SK-N-SH (cell line): ENCODE results near the gene ZBTB46. TPM values are rescaled to one million over a fixed set of nuclear protein-coding genes. Genes with fewer than 3 reads are reported as not detected.

Experiments used
- CTCF ChIA-PET: fragments of 300-600, 350-600 bp; formaldehyde crosslinking; extraction: SDS; loops from one replicate; lab custom pipeline; 2021; lab: Yijun Ruan, JAX
- POLR2A ChIA-PET: fragments of 350-600 bp; sonication (Branson Sonifier 250); formaldehyde crosslinking; extraction: SDS; loops from one replicate; lab custom pipeline; 2020; ENCODE audit warnings: antibody characterized with exemption, inconsistent platforms; lab: Yijun Ruan, JAX
- DNase-seq: peaks from one replicate; pipeline ENCODE4 v3.0.0; 2012
- H2AFZ ChIP-seq: fragments of 200-600 bp; sonication (generic); 2 replicates; pipeline ENCODE4 v1.8.1; 2016; ENCODE audit warnings: antibody characterized with exemption, mild to moderate bottlenecking, low read depth
- H3F3A ChIP-seq: fragments of 200-600 bp; sonication (generic); replicated peaks from 2 replicates; pipeline ENCODE3; 2016; ENCODE audit warnings: antibody characterized with exemption, mild to moderate bottlenecking; ENCODE audit not compliant: insufficient read depth
- H3K27ac ChIP-seq, 2 experiments: fragments of 200-500 bp in 1 of 2; fragments of 200-600 bp in 1 of 2; sonication (Bioruptor generic) in 1 of 2; sonication (generic), shearing (Covaris generic) in 1 of 2; 2 replicates each; pipeline versions ENCODE4 v1.5.1 to v1.6.1; 2014 to 2016; ENCODE audit warnings: low read depth in 2 of 2, inconsistent platforms in 1 of 2, low read length in 1 of 2, mild to moderate bottlenecking in 1 of 2, mixed read lengths in 1 of 2
- H3K27me3 ChIP-seq: fragments of 200-600 bp; sonication (generic), shearing (Covaris generic); 2 replicates; pipeline ENCODE4 v1.6.1; 2016; ENCODE audit warnings: mixed run types; ENCODE audit not compliant: insufficient read depth
- H3K36me3 ChIP-seq, 2 experiments: fragments of 200-500 bp in 1 of 2; fragments of 200-600 bp in 1 of 2; sonication (Bioruptor generic) in 1 of 2; sonication (generic) in 1 of 2; replicated peaks in 1 of 2; 2 replicates each; pipeline versions ENCODE3 to v1.5.1; 2014 to 2016; ENCODE audit warnings: low read length in 1 of 2, mild to moderate bottlenecking in 1 of 2; ENCODE audit not compliant: insufficient read depth in 2 of 2, control insufficient read depth in 1 of 2
- H3K4me1 ChIP-seq, 2 experiments: fragments of 200-500 bp in 1 of 2; fragments of 200-600 bp in 1 of 2; sonication (Bioruptor generic) in 1 of 2; sonication (generic), shearing (Covaris generic) in 1 of 2; 2 replicates each; pipeline versions ENCODE4 v1.5.1 to v1.6.1; 2014 to 2016; ENCODE audit warnings: low read depth in 1 of 2, low read length in 1 of 2, mixed run types in 1 of 2; ENCODE audit not compliant: insufficient read depth in 2 of 2, control insufficient read depth in 1 of 2
- H3K4me2 ChIP-seq: fragments of 200-600 bp; sonication (generic), shearing (Covaris generic); 2 replicates; pipeline ENCODE4 v1.6.1; 2017; ENCODE audit warnings: mixed run types
- H3K4me3 ChIP-seq, 2 experiments: fragments of 200-500 bp in 1 of 2; fragments of 200-600 bp in 1 of 2; sonication (Bioruptor generic) in 1 of 2; sonication (generic), shearing (Covaris generic) in 1 of 2; 2 replicates each; pipeline versions ENCODE4 v1.5.1 to v1.8.1; 2014 to 2016; ENCODE audit warnings: low read depth in 2 of 2, inconsistent platforms in 1 of 2, low read length in 1 of 2, mild to moderate bottlenecking in 1 of 2, mixed read lengths in 1 of 2, moderate library complexity in 1 of 2
- H3K79me2 ChIP-seq: fragments of 200-600 bp; sonication (generic); 2 replicates; pipeline ENCODE4 v1.8.1; 2017; ENCODE audit warnings: mild to moderate bottlenecking; ENCODE audit not compliant: insufficient read depth
- H3K9ac ChIP-seq: fragments of 200-600 bp; sonication (generic); 2 replicates; pipeline ENCODE4 v1.6.1; 2017; ENCODE audit warnings: mixed run types
- H3K9me2 ChIP-seq: fragments of 200-600 bp; sonication (generic); 2 replicates; pipeline ENCODE4 v1.6.1; 2017; ENCODE audit warnings: mixed run types
- H3K9me3 ChIP-seq: fragments of 200-600 bp; sonication (generic); 2 replicates; pipeline ENCODE4 v1.6.1; 2017; ENCODE audit warnings: mixed run types, mild to moderate bottlenecking, moderate library complexity
- H4K20me1 ChIP-seq: fragments of 200-600 bp; sonication (generic); 2 replicates; pipeline ENCODE4 v1.6.1; 2017; ENCODE audit warnings: mild to moderate bottlenecking, mixed run types; ENCODE audit not compliant: insufficient read depth
- CHD2 ChIP-seq: fragments of 150-350 bp; IDR thresholded peaks from 2 replicates; pipeline ENCODE4 v1.6.1; 2018; ENCODE audit warnings: low read length; ENCODE audit not compliant: partially characterized antibody
- ELF1 ChIP-seq: IDR thresholded peaks from 2 replicates; pipeline ENCODE4 v1.4.0; 2012
- FOSL2 ChIP-seq: IDR thresholded peaks from 2 replicates; pipeline ENCODE4 v1.4.0; 2012; ENCODE audit warnings: low read depth, mild to moderate bottlenecking, moderate library complexity, borderline replicate concordance
- GABPA ChIP-seq: IDR thresholded peaks from 2 replicates; pipeline ENCODE4 v1.4.0; 2012; ENCODE audit warnings: low read depth, mild to moderate bottlenecking
- GATA2 ChIP-seq: sonication (generic); formaldehyde crosslinking; IDR thresholded peaks from 2 replicates; pipeline ENCODE4 v1.5.0; 2020; ENCODE audit warnings: mild to moderate bottlenecking, missing genetic modification reagents
- MAX ChIP-seq: IDR thresholded peaks from 2 replicates; pipeline ENCODE4 v1.4.0; 2012; ENCODE audit warnings: low read depth
- NRF1 ChIP-seq: IDR thresholded peaks from 2 replicates; pipeline ENCODE4 v1.6.1; 2012; ENCODE audit warnings: low read depth, mild to moderate bottlenecking, low read length
- PBX3 ChIP-seq: IDR thresholded peaks from 2 replicates; pipeline ENCODE4; 2012
- RAD21 ChIP-seq: IDR thresholded peaks from 2 replicates; pipeline ENCODE4 v1.6.1; 2012; ENCODE audit warnings: mild to moderate bottlenecking, low read length
- RCOR1 ChIP-seq: fragments of 150-350 bp; IDR thresholded peaks from 2 replicates; pipeline ENCODE4 v1.6.1; 2017; ENCODE audit warnings: antibody characterized with exemption, low read length
- RFX5 ChIP-seq: IDR thresholded peaks from 2 replicates; pipeline ENCODE4 v1.6.1; 2012; ENCODE audit warnings: mild to moderate bottlenecking, improper control_type of control experiment, low read length
- SIN3A ChIP-seq: IDR thresholded peaks from 2 replicates; pipeline ENCODE4 v1.6.1; 2012; ENCODE audit warnings: low read depth, mild to moderate bottlenecking, low read length, moderate library complexity, borderline replicate concordance
- SMC3 ChIP-seq: IDR thresholded peaks from 2 replicates; pipeline ENCODE4 v1.6.1; 2012; ENCODE audit warnings: low read depth, low read length, improper control_type of control experiment
- TAF1 ChIP-seq: IDR thresholded peaks from 2 replicates; pipeline ENCODE4 v1.6.1; 2012; ENCODE audit warnings: low read depth, mild to moderate bottlenecking, low read length, moderate library complexity, borderline replicate concordance
- WGBS: methylation state at CpG from one replicate; pipeline ENCODE4 v1.1.6; 2017; ENCODE audit warnings: low lambda C conversion rate; 5-methylcytosine and 5-hydroxymethylcytosine counted together
- polyA plus RNA-seq, 3 experiments: library from polyadenylated mRNA; depleted of rRNA; stranded (reverse); fragments of >200 nt; gene quantifications; 2 replicates each; pipeline ENCODE4 v1.2.3, GENCODE V29; 2012
- TF ChIP-seq, protein P1 (sequence below): fragments of 200-600 bp; sonication (generic); IDR thresholded peaks from 2 replicates; pipeline ENCODE4 v1.6.1; 2017; ENCODE audit warnings: antibody characterized with exemption, mild to moderate bottlenecking, moderate library complexity
- TF ChIP-seq, protein P2 (sequence below): IDR thresholded peaks from 2 replicates; pipeline ENCODE4 v1.4.0; 2012; ENCODE audit warnings: low read depth, borderline replicate concordance

The ZBTB46 gene
- polyA plus RNA-seq, 1 of the 3 experiments (the other 2 are of a cell fraction), result 0.15 TPM

GRCh38 chr20:63848003-63848911 lies 17.2 kb upstream of the ZBTB46 start:
- ChIA-PET POLR2A (no interaction called here), CTCF (interaction anchor here (0.9 to 1.7 kb wide), 3 partner anchors 18 to 73 kb away, joined by 3 to 7 read pairs (median 5); no protein-coding TSS in a partner anchor)
- TF ChIP-seq RAD21 (no peak), GABPA (no peak), ELF1 (no peak), MAX (no peak), RFX5 (no peak), CHD2 (no peak)
- TF ChIP-seq, protein P1, sequence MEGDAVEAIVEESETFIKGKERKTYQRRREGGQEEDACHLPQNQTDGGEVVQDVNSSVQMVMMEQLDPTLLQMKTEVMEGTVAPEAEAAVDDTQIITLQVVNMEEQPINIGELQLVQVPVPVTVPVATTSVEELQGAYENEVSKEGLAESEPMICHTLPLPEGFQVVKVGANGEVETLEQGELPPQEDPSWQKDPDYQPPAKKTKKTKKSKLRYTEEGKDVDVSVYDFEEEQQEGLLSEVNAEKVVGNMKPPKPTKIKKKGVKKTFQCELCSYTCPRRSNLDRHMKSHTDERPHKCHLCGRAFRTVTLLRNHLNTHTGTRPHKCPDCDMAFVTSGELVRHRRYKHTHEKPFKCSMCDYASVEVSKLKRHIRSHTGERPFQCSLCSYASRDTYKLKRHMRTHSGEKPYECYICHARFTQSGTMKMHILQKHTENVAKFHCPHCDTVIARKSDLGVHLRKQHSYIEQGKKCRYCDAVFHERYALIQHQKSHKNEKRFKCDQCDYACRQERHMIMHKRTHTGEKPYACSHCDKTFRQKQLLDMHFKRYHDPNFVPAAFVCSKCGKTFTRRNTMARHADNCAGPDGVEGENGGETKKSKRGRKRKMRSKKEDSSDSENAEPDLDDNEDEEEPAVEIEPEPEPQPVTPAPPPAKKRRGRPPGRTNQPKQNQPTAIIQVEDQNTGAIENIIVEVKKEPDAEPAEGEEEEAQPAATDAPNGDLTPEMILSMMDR, result no peak
- TF ChIP-seq, protein P2, sequence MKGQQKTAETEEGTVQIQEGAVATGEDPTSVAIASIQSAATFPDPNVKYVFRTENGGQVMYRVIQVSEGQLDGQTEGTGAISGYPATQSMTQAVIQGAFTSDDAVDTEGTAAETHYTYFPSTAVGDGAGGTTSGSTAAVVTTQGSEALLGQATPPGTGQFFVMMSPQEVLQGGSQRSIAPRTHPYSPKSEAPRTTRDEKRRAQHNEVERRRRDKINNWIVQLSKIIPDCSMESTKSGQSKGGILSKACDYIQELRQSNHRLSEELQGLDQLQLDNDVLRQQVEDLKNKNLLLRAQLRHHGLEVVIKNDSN, result no peak
- Histone ChIP-seq H3K27ac (no peak overlapping the region), H3K36me3 (no peaks in the 10 kb centered on the region), H3K4me3 (no peak overlapping the region), H3K27me3 (no peaks in the 10 kb centered on the region), H4K20me1 (no peaks in the 10 kb centered on the region), H3K79me2 (no peaks in the 10 kb centered on the region), H3F3A (no peaks in the 10 kb centered on the region), H3K9me2 (no peaks in the 10 kb centered on the region), H3K9me3 (no peaks in the 10 kb centered on the region), H3K9ac (no peak overlapping the region), H3K4me1 (peaks cover 0 to 5% of the 10 kb centered on the region in 2 experiments; a peak in 1 of 4 replicates), H2AFZ (no peak overlapping the region), H3K4me2 (no peak overlapping the region)
- DNase-seq, result no peak
- 90% methylated on average over 16 of the region's 28 CpGs for WGBS

- no peak overlapping the region for H2AFZ ChIP-seq
- TF ChIP-seq SMC3 (no peak), RCOR1 (no peak), NRF1 (no peak), MAX (no peak), SIN3A (no peak), GATA2 (CRISPR knock-in tag) (no peak), TAF1 (no peak), PBX3 (no peak), FOSL2 (no peak)
- TF ChIP-seq, protein P2, result no peak
- TF ChIP-seq, all 33 proteins: peak for 0
- no peaks in the 10 kb centered on the region for H3F3A ChIP-seq
- peaks cover 0 to 5% of the 10 kb centered on the region in 2 experiments; a peak in 1 of 4 replicates for H3K4me1 ChIP-seq
- ChIA-PET CTCF (interaction anchor here (0.9 to 1.7 kb wide), 3 partner anchors 18 to 72 kb away, joined by 3 to 7 read pairs (median 5); no protein-coding TSS in a partner anchor), POLR2A (no interaction called here)
- no peaks in the 10 kb centered on the region for H3K9me2 ChIP-seq
- no peaks in the 10 kb centered on the region for H4K20me1 ChIP-seq
- no peaks in the 10 kb centered on the region for H3K79me2 ChIP-seq
- no peak overlapping the region for H3K9ac ChIP-seq
- H3K27me3 ChIP-seq, result no peaks in the 10 kb centered on the region
- no peak overlapping the region for H3K27ac ChIP-seq
- no peak overlapping the region for H3K4me3 ChIP-seq
- H3K9me3 ChIP-seq, result no peaks in the 10 kb centered on the region
- no peak for DNase-seq
- 73% methylated on average over 11 of the region's 16 CpGs for WGBS
- no peak overlapping the region for H3K4me2 ChIP-seq
- no peaks in the 10 kb centered on the region for H3K36me3 ChIP-seq
Observed at GRCh38 chr20:63847237-63848002, 16.4 kb upstream of the ZBTB46 start.
